Activated naive CD4-positive, alpha-beta T cell treated with anti-CD3 and anti-CD28 coated beads, Interleukin-2, amount 10 ng/mL, durations not matched to agents 5 hours and 36 hours (primary cell): Measurements from ENCODE around the gene ORC6. TPM values are rescaled to one million over a fixed set of nuclear protein-coding genes. Genes with fewer than 3 reads are reported as not detected.

Experiments
- total RNA-seq, 2 experiments: library from RNA; stranded (reverse); gene quantifications; one replicate each; pipeline ENCODE4 v1.2.3, GENCODE V29; 2021

Gene ORC6
- total RNA-seq: 10 to 100 TPM; 26.4 to 29.3 TPM

GRCh38 chr16:46689365-46690280 is at the start of gene ORC6:
Gene ORC6, plus strand, starts transcription at chr16:46689659. Its CDS starts 47 bp downstream, at chr16:46689706.

GRCh38 chr16:46688654-46689364 is 650 bp upstream of the ORC6 start, which contains the start of gene VPS35:
Gene VPS35, minus strand, starts transcription at chr16:46689178. Its CDS starts 45 bp downstream, at chr16:46689133.

Other genes starting within 250 kb of the ORC6 start
- gene SHCBP1, start 68.3 kb upstream of the ORC6 start, total RNA-seq: 10 to 100 TPM; 31.1 to 31.5 TPM
- gene VPS35, start 481 bp upstream of the ORC6 start, total RNA-seq: 10 to 100 TPM; 83.1 to 88.0 TPM
- under 1 TPM in 1 of 2 experiments, not detected in 1; 0.20 TPM for gene MYLK3, start 58.7 kb downstream of the ORC6 start, total RNA-seq
- 10 to 100 TPM; 10.2 to 11.8 TPM for gene C16orf87, start 141.5 kb downstream of the ORC6 start, total RNA-seq
- 1 to 10 TPM; 8.1 to 8.9 TPM for gene GPT2, start 194.7 kb downstream of the ORC6 start, total RNA-seq